Measurements from ENCODE around the gene ADIPOR2. TPM values are rescaled to one million over a fixed set of nuclear protein-coding genes. Genes with fewer than 3 reads are reported as not detected.

The ADIPOR2 gene
- total and polyA plus RNA-seq, 7 donors, result 25.2 to 65.9 (median 29.6) TPM

GRCh38 chr12:1793426-1794210 lies 102.7 kb downstream of the ADIPOR2 start:
- WGBS, 2 donors, result 92 to 95% methylated on average over 26 of the region's 26 CpGs
- no peaks in the 10 kb centered on the region for H3K27me3 ChIP-seq
- intact Hi-C loops (cut with DNase I), result loop anchor here (5.0 kb wide), 1 partner anchor 161 kb away; no protein-coding TSS in a partner anchor
- no peaks in the 10 kb centered on the region for H3K36me3 ChIP-seq
- peaks cover 0 to 40% (median 28%) of the 10 kb centered on the region in 4 donors for H3K4me1 ChIP-seq
- H3K4me3 ChIP-seq, result no peak overlapping the region
- TF ChIP-seq POLR2A (IDR thresholded peaks at IDR 0.05) (no peak), CTCF (IDR thresholded peaks at IDR 0.05) (no peak), POLR2AphosphoS5 (IDR thresholded peaks at IDR 0.05) (no peak), EP300 (IDR thresholded peaks at IDR 0.05) (no peak)
- no peaks in the 10 kb centered on the region for H3K9me3 ChIP-seq
- H3K27ac ChIP-seq, result no peak overlapping the region
- DNase-seq, result no peak

GRCh38 chr12:1794440-1795090 lies 103.7 kb downstream of the ADIPOR2 start:
- Histone ChIP-seq H3K36me3 (no peaks in the 10 kb centered on the region), H3K27ac (peak overlapping the region; percentile 2 to 86 (median 80)), H3K9me3 (no peaks in the 10 kb centered on the region), H3K4me3 (no peak overlapping the region), H3K27me3 (no peaks in the 10 kb centered on the region), H3K4me1 (peaks cover 0 to 40% (median 28%) of the 10 kb centered on the region in 4 donors)
- DNase-seq, result no peak
- 90 to 92% methylated on average over 15 of the region's 15 CpGs for WGBS, 2 donors
- no peak for TF ChIP-seq CTCF (IDR thresholded peaks at IDR 0.05)
- TF ChIP-seq POLR2AphosphoS5 (IDR thresholded peaks at IDR 0.05), result no peak
- no peak for TF ChIP-seq POLR2A (IDR thresholded peaks at IDR 0.05)
- TF ChIP-seq EP300 (IDR thresholded peaks at IDR 0.05), result no peak
- intact Hi-C loops (cut with DNase I), result loop anchor here (5.0 kb wide), 3 partner anchors 162 to 493 kb away; partner anchors contain the start of gene CACNA1C

DNA sequence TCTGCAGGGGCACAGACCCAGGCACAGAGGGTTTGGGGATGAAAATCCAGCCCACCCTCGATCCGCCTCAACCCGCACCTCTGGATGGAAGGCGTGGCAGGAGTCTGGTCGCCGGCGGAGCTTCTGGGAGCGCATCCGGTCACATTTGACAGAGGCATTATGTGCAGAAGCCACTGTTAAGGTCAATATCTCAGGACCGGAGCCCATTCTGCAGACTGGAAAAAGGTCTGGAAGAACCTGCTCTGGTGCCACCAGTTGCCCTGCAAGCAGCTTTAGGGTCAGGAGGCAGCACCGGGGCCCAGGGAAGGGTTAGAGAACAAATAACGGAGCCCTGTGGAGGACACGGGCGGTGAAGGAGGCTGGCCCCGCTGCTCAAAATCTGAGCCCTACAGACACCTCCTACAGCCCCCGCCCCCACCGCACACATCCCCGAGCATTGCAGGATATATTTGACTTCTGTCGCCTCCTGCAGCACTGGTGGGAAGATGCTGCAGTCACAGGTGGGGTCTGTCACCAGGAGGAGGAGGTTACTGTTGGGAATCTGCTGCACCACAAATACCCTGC lies 104.4 kb downstream of the ADIPOR2 start:
- DNase-seq, result no peak
- H3K27me3 ChIP-seq, result no peaks in the 10 kb centered on the region
- peak overlapping the region in 2 of 4 donors; percentile 56 to 64 for H3K4me3 ChIP-seq
- no peaks in the 10 kb centered on the region for H3K9me3 ChIP-seq
- peak overlapping the region; percentile 78 to 86 (median 82) for H3K27ac ChIP-seq
- H3K4me1 ChIP-seq, result peaks cover 0 to 40% (median 28%) of the 10 kb centered on the region in 4 donors
- intact Hi-C loops (cut with DNase I), result loop anchor here (5.0 kb wide), 2 partner anchors 257 to 492 kb away; partner anchors contain the start of gene CACNA1C
- 76 to 78% methylated on average over 19 of the region's 19 CpGs for WGBS, 2 donors
- no peak for TF ChIP-seq POLR2A (IDR thresholded peaks at IDR 0.05)
- no peak for TF ChIP-seq POLR2AphosphoS5 (IDR thresholded peaks at IDR 0.05)
- TF ChIP-seq CTCF (IDR thresholded peaks at IDR 0.05), result no peak
- no peak for TF ChIP-seq EP300 (IDR thresholded peaks at IDR 0.05)
- no peaks in the 10 kb centered on the region for H3K36me3 ChIP-seq

GRCh38 chr12:1795785-1796514 lies 105.1 kb downstream of the ADIPOR2 start:
- H3K4me1 ChIP-seq, result peaks cover 0 to 40% (median 31%) of the 10 kb centered on the region in 4 donors
- DNase-seq, result peak; percentile 96
- intact Hi-C loops (cut with DNase I), result loop anchor here (1.0 to 5.0 kb wide), 5 partner anchors 144 to 787 kb away; partner anchors contain the start of gene CACNA1C
- H3K36me3 ChIP-seq, result no peaks in the 10 kb centered on the region
- no peaks in the 10 kb centered on the region for H3K27me3 ChIP-seq
- 3 to 4% methylated on average over 45 of the region's 45 CpGs for WGBS, 2 donors
- peak in 1 of 4 donors; percentile 42 for TF ChIP-seq EP300 (IDR thresholded peaks at IDR 0.05)
- TF ChIP-seq POLR2A (IDR thresholded peaks at IDR 0.05), result peak in 1 of 2 donors; percentile 67
- peak; percentile 74 to 95 (median 83) for TF ChIP-seq CTCF (IDR thresholded peaks at IDR 0.05)
- TF ChIP-seq POLR2AphosphoS5 (IDR thresholded peaks at IDR 0.05), result peak; percentile 52 to 88 (median 75)
- H3K27ac ChIP-seq, result peak overlapping the region; percentile 78 to 86 (median 84)
- H3K4me3 ChIP-seq, result peak overlapping the region; percentile 34 to 64 (median 58)
- H3K9me3 ChIP-seq, result no peaks in the 10 kb centered on the region

Measured in sigmoid colon (tissue), 7 donors.